ENCODE results near the gene SPTBN4.

DNA sequence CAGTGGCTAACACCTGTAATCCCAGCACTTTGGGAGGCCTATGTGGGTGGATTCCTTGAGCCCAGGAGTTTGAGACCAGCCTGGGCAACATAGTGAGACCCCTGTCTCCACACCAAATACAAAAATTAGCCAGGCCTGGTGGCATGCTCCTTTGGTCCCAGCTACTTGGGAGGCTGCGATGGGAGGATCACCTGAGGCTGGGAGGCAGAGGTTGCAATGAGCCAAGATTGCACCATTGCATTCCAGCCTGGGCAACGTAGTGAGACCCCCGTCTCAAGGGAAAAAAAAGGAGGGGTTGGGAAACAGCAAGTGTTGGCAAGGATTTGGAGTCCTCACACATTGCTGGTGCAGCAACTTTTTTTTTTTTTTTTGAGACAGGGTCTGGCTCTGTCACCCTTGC, 19.2 kb downstream of the SPTBN4 start:
- TF ChIP-seq, protein P1, sequence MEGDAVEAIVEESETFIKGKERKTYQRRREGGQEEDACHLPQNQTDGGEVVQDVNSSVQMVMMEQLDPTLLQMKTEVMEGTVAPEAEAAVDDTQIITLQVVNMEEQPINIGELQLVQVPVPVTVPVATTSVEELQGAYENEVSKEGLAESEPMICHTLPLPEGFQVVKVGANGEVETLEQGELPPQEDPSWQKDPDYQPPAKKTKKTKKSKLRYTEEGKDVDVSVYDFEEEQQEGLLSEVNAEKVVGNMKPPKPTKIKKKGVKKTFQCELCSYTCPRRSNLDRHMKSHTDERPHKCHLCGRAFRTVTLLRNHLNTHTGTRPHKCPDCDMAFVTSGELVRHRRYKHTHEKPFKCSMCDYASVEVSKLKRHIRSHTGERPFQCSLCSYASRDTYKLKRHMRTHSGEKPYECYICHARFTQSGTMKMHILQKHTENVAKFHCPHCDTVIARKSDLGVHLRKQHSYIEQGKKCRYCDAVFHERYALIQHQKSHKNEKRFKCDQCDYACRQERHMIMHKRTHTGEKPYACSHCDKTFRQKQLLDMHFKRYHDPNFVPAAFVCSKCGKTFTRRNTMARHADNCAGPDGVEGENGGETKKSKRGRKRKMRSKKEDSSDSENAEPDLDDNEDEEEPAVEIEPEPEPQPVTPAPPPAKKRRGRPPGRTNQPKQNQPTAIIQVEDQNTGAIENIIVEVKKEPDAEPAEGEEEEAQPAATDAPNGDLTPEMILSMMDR (conservative IDR thresholded peaks at IDR 0.05; ENCODE audit: low read depth, low read length), result no peak
- no peak for TF ChIP-seq EZH2 (IDR thresholded peaks at IDR 0.05; ENCODE audit: low read length, unreplicated experiment)
- no peak for TF ChIP-seq EZH2phosphoT487 (IDR thresholded peaks at IDR 0.05; ENCODE audit: borderline replicate concordance, low read length)
